ENCODE results near the gene HDLBP.

Gene HDLBP

DNA sequence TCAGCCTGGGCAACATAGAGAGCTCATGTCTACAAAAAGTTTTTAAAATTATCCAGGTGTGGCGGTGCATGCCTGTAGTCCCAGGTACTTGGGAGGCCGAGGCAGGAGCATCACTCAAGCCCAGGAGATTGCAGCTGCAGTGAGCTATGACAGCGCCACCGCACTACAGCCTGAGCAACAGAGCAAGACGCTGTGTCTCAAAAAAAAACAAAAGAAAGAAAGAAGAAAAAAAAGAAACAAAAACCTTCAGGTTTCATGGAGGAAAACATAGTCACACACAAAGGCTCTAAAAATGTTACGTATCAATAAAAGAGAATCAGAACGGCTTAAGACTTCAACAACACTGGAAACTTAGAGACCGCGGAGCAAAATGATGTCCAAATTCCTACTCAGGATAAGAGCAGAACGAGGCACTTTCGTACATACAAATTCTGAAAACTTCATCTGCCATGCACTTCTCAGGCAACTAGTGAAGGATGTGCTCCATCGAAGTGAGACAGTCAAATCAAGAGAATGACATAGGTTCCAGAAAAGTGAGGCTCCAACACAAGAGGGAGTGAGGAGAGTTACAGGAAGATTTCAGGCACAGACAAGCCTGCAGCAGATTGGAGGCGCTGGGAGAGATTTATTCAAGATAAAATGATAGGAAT lies 4.4 kb downstream of the HDLBP start:
- H3K4me3 ChIP-seq (ENCODE audit: low read depth, low read length): no peak overlapping the region
- TF ChIP-seq, protein P1, sequence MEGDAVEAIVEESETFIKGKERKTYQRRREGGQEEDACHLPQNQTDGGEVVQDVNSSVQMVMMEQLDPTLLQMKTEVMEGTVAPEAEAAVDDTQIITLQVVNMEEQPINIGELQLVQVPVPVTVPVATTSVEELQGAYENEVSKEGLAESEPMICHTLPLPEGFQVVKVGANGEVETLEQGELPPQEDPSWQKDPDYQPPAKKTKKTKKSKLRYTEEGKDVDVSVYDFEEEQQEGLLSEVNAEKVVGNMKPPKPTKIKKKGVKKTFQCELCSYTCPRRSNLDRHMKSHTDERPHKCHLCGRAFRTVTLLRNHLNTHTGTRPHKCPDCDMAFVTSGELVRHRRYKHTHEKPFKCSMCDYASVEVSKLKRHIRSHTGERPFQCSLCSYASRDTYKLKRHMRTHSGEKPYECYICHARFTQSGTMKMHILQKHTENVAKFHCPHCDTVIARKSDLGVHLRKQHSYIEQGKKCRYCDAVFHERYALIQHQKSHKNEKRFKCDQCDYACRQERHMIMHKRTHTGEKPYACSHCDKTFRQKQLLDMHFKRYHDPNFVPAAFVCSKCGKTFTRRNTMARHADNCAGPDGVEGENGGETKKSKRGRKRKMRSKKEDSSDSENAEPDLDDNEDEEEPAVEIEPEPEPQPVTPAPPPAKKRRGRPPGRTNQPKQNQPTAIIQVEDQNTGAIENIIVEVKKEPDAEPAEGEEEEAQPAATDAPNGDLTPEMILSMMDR (IDR thresholded peaks at IDR 0.05; ENCODE audit: low read depth, low read length): no peak

DNA sequence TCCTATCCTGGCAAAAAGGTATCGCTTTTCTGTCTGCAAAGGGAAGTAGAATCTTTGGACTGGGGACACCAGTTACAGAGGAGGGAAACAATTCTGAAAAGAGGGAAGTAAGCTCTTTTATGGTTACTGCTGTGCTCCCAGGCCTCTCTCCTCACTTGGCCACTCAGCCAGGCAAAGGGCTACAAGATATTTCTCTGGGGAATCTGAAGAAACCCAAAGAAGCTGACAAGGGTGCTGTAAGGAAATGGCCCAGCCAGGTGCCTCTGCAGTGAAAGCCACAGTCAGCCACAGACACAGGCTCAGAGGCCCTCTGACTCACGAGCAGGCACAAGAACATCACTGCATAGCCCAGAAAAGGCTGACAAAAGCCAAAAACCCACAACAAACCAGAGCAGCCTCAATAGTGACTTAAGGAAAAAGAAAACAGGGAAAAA lies 5.8 kb downstream of the HDLBP start:
- no peak overlapping the region for H3K4me3 ChIP-seq (ENCODE audit: low read depth, low read length)
- TF ChIP-seq, protein P1 (IDR thresholded peaks at IDR 0.05; ENCODE audit: low read depth, low read length): no peak

DNA sequence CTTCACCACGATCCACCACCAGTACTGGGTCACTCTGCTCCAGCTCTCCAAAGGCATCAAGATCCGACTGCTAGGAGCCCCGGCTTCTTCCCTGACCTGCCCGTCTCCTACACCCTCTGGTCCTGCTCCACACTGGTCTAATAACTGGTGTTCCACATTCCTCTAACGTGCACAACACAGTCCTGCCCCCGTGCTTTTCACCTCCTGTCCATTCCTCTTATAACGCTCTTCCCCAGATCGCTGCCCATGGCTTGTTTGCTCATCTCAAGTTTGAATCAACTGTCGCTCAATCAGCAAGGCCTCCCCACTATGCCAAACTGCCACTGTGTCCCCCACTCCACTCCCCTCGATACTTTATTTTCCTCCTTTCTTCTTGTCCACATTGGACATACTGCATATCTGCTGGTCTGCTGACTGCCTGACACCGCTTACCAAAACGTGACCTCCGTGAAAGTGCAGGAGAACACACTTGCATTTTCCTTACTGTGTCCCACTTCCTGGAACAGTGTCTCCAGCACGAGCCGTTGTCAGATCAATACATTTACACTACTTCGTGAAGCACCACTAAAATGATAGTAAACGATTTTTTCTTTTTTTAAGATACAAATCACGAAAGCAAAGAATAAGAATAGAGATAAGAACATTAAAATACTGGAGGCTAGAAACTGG lies 6.5 kb downstream of the HDLBP start:
- TF ChIP-seq, protein P1 (IDR thresholded peaks at IDR 0.05; ENCODE audit: low read depth, low read length): no peak
- H3K4me3 ChIP-seq (ENCODE audit: low read depth, low read length): no peak overlapping the region

DNA sequence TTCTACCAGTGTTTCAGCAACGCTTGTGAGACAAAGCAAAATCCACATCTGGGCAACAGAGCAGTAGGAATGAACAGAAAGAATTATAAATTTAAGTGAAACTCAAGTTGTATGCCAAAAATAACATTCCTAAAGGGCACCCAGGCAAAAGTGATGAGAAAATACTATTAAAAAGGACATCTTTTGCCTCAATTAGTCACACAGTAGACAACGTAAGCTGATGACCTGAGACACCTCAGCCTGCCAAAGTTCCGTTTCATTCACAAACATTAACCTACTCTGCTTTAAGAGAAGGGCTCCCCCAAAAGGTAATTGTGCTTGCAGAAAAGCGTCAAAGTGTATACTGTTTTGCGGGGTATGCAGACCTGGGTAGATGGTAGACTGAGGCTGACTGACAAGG lies 7.2 kb downstream of the HDLBP start:
- TF ChIP-seq, protein P1 (IDR thresholded peaks at IDR 0.05; ENCODE audit: low read depth, low read length): no peak
- no peak overlapping the region for H3K4me3 ChIP-seq (ENCODE audit: low read depth, low read length)

DNA sequence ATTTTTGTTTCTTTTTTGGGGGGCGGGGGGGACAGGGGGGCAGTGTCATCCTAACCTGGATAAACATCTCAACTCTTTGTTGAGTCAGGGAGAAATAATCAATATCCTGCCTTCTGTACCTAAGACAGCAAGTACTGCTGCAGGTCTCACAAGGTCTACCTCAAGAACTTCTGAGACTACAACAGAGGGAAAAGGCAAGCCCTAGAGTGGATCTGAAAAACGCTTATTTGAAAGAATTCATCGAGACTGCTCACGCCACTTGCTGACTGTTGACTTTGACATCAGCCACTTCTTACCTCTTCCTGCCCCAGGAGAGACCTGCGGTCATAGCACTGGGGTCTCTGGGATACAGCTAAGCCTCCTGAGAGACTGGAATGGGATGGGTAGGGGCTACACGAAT lies 8.4 kb downstream of the HDLBP start:
- TF ChIP-seq, protein P1 (IDR thresholded peaks at IDR 0.05; ENCODE audit: low read depth, low read length): no peak
- H3K4me3 ChIP-seq (ENCODE audit: low read depth, low read length): no peak overlapping the region

DNA sequence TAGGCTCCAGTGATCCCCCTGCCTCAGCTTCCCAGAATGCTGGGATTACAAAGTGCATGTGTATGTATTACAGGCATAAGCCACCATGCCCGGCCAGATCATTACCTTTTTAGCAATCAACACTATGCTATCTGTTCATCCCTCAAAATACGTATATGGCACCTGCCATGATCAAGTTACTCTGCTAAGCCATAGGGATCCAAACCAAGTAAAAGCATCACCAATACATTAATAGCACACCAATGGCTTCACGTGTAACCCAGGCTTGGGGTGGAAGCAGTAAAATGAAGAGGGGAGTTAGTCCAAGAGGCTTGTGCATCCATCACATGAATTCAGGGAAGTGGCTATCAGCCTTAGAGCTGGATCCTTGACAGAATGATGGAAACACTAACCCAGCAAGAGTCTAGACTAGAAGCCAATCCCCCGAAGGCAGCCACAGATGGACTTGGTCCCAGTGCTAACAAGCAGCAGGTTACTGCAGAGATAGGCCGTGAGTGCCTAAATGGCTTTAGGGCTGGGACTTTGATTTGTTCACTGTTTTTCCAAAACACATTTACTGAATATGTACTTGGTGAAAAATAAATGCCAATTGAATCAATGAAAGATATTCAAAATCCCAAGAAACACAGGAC lies 11.3 kb downstream of the HDLBP start:
- TF ChIP-seq, protein P1 (IDR thresholded peaks at IDR 0.05; ENCODE audit: low read depth, low read length): no peak
- H3K4me3 ChIP-seq (ENCODE audit: low read depth, low read length): no peak overlapping the region

Measured in WI38 (cell line).